DMS153 (cell line): ENCODE data around the gene TFRC.
"Not testable (repeated sequence)": the region's sequence is repeated elsewhere in the genome, so short reads cannot be mapped to it uniquely, and the experiment has no call there.

Source experiments
- DNase-seq: peaks from one replicate; lab custom pipeline; 2025; lab: John Stamatoyannopoulos, UW

TFRC gene

GRCh38 chr3:196081834-196082618 is at the start of gene TFRC:
Gene TFRC (minus strand): TSS chr3:196082090. CDS start chr3:196077099, 4,991 bp downstream.
- peak; percentile 95 for DNase-seq

GRCh38 chr3:196128172-196128843 is 46.4 kb upstream of the TFRC start:
- no peak for DNase-seq

GRCh38 chr3:196127308-196128040 is 45.6 kb upstream of the TFRC start:
- no peak for DNase-seq

GRCh38 chr3:196124608-196125007 is 42.7 kb upstream of the TFRC start:
- DNase-seq, result no peak

- DNase-seq, result no peak
Measured at GRCh38 chr3:196122688-196123046, 40.8 kb upstream of the TFRC start.

- DNase-seq, result no peak
Measured at GRCh38 chr3:196122021-196122687, 40.3 kb upstream of the TFRC start.

GRCh38 chr3:196121066-196121465 is 39.2 kb upstream of the TFRC start:
- no peak for DNase-seq

- no peak for DNase-seq
Measured at GRCh38 chr3:196120291-196120951, 38.5 kb upstream of the TFRC start.

GRCh38 chr3:196117809-196118208 is 35.9 kb upstream of the TFRC start:
- no peak for DNase-seq

- DNase-seq, result no peak
Measured at GRCh38 chr3:196115678-196116083, 33.8 kb upstream of the TFRC start.

- no peak for DNase-seq
Measured at GRCh38 chr3:196111939-196112386, 30.1 kb upstream of the TFRC start.

- no peak for DNase-seq
Measured at GRCh38 chr3:196108075-196108743, 26.3 kb upstream of the TFRC start.

- not testable (repeated sequence) for DNase-seq
Measured at GRCh38 chr3:196104707-196105106, 22.8 kb upstream of the TFRC start.

GRCh38 chr3:196098365-196098980 is 16.6 kb upstream of the TFRC start:
- DNase-seq, result not testable (repeated sequence)

- no peak for DNase-seq
Measured at GRCh38 chr3:196097373-196098154, 15.7 kb upstream of the TFRC start.

- no peak for DNase-seq
Measured at GRCh38 chr3:196096382-196096953, 14.6 kb upstream of the TFRC start.

- DNase-seq, result no peak
Measured at GRCh38 chr3:196093317-196094111, 11.6 kb upstream of the TFRC start.

- no peak for DNase-seq
Measured at GRCh38 chr3:196087906-196088305, 6.0 kb upstream of the TFRC start.

GRCh38 chr3:196082619-196082971 is 705 bp upstream of the TFRC start:
- DNase-seq, result no peak
